ENCODE measurements around the gene DMAC2L.

DNA sequence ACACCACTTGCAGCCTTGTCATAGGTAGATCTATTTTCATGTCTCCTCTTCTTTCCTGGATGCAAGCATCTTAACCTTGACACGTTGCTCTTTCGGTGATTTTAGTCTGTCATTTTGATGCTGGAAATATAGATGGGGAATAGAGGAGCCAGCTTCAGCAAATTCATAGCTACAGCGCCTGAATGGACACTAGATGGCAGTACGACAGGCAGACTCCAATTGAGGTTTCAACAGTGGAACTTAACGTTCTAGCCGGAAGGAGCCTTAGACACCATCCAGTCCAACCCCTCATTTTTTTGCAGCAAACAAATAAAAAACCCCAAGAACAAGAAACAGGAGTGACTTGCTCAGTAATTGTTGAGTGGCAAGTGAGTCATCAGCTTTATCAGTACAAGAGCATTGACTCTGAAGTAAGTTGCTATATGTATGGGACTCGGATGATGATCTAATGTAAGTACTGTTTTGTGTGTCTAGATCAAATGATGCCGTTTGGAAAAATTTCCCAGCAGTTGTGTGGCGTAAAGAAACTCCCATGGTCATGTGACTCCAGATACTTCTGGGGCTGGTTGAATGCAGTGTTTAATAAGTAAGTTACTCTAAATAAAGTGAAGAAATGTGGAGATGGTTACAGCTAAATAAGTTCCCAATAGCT, 9.0 kb downstream of the DMAC2L start:
- TF ChIP-seq, protein P1, sequence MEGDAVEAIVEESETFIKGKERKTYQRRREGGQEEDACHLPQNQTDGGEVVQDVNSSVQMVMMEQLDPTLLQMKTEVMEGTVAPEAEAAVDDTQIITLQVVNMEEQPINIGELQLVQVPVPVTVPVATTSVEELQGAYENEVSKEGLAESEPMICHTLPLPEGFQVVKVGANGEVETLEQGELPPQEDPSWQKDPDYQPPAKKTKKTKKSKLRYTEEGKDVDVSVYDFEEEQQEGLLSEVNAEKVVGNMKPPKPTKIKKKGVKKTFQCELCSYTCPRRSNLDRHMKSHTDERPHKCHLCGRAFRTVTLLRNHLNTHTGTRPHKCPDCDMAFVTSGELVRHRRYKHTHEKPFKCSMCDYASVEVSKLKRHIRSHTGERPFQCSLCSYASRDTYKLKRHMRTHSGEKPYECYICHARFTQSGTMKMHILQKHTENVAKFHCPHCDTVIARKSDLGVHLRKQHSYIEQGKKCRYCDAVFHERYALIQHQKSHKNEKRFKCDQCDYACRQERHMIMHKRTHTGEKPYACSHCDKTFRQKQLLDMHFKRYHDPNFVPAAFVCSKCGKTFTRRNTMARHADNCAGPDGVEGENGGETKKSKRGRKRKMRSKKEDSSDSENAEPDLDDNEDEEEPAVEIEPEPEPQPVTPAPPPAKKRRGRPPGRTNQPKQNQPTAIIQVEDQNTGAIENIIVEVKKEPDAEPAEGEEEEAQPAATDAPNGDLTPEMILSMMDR (IDR thresholded peaks at IDR 0.05; ENCODE audit: poor library complexity), result peak; percentile 96
- no peak for TF ChIP-seq EZH2phosphoT487 (IDR thresholded peaks at IDR 0.05; ENCODE audit: low read depth, severe bottlenecking, unreplicated experiment)
- no peak for TF ChIP-seq EZH2 (IDR thresholded peaks at IDR 0.05; ENCODE audit: borderline replicate concordance)

Measured in hepatocyte (in vitro differentiated cells).